Peyer's patch (tissue), 4 donors: Measurements from ENCODE around the gene TRIM58. TPM values are rescaled to one million over a fixed set of nuclear protein-coding genes. Genes with fewer than 3 reads are reported as not detected.

Experiments used
- DNase-seq, 3 donors: peaks; one replicate each; pipeline ENCODE4 v3.0.0-alpha.2; 2017 to 2019
- H3K27ac ChIP-seq, 4 donors: fragments of 200-600 bp; sonication (generic); one replicate each; pipeline ENCODE4 v1.5.1; 2016 to 2019
- H3K27me3 ChIP-seq, 2 donors: fragments of 200-600 bp; sonication (generic); one replicate each; pipeline ENCODE4 v1.5.1; 2019
- H3K36me3 ChIP-seq, 3 donors: fragments of 200-600 bp; sonication (generic); one replicate each; pipeline ENCODE4 v1.5.1; 2016 to 2019
- H3K4me1 ChIP-seq, 4 donors: fragments of 200-600 bp; sonication (generic); one replicate each; pipeline ENCODE4 v1.5.1; 2016 to 2019
- H3K4me3 ChIP-seq, 4 donors: fragments of 200-600 bp; sonication (generic); 1 replicate in 3 of 4; 2 replicates in 1 of 4; pipeline ENCODE4 v1.5.1; 2016 to 2019; ENCODE audit warnings: mild to moderate bottlenecking in 1 of 4
- H3K9me3 ChIP-seq, 4 donors: fragments of 200-600 bp; sonication (generic); one replicate each; pipeline ENCODE4 v1.5.1; 2016 to 2019; ENCODE audit warnings: mild to moderate bottlenecking in 1 of 4
- POLR2A ChIP-seq, 2 donors: fragments of 450-650 bp; IDR thresholded peaks; one replicate each; pipeline ENCODE4 v1.5.1; 2017; ENCODE audit warnings: antibody characterized with exemption in 2 of 2, mild to moderate bottlenecking in 2 of 2, moderate library complexity in 2 of 2
- total RNA-seq, 4 donors: library from RNA; depleted of rRNA; stranded (reverse); fragments of >200 nt; gene quantifications; one replicate each; pipeline ENCODE4 v1.1.0, GENCODE V29; 2016
- TF ChIP-seq, protein P1 (sequence below), 6 experiments: fragments of 450-650 bp in 4 of 6; fragments of 200-600 bp in 2 of 6; sonication (generic) in 1 of 6; IDR thresholded peaks; one replicate each; pipeline ENCODE4 v1.5.1; 2017 to 2019; ENCODE audit warnings: antibody characterized with exemption in 6 of 6, mild to moderate bottlenecking in 3 of 6, moderate library complexity in 1 of 6

The TRIM58 gene
- total RNA-seq, 4 donors from 2014 or later: 7.2 TPM; not detected in 3

DNA sequence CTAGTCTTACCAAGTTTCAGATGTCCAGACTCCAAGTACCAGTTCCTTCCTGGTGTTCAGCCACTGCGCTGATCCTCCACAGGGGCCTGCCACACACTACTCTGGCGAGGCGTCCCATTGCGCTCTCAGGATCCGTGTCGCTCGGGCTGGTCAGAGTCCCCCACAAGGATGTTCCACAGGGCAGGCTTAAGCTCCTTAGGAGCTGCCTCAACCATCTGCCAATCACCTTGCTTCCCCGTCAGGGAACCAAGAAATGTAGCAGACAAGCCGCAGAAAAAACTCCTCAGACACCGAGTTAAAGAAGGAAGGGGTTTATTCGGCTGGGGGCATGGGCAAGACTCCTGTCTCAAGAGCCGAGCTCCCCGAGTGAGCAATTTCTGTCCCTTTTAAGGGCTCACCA is 48.2 kb downstream of the TRIM58 start:
- H3K27me3 ChIP-seq: no peaks in the 10 kb centered on the region
- H3K27ac ChIP-seq: no peak overlapping the region
- TF ChIP-seq, protein P1, sequence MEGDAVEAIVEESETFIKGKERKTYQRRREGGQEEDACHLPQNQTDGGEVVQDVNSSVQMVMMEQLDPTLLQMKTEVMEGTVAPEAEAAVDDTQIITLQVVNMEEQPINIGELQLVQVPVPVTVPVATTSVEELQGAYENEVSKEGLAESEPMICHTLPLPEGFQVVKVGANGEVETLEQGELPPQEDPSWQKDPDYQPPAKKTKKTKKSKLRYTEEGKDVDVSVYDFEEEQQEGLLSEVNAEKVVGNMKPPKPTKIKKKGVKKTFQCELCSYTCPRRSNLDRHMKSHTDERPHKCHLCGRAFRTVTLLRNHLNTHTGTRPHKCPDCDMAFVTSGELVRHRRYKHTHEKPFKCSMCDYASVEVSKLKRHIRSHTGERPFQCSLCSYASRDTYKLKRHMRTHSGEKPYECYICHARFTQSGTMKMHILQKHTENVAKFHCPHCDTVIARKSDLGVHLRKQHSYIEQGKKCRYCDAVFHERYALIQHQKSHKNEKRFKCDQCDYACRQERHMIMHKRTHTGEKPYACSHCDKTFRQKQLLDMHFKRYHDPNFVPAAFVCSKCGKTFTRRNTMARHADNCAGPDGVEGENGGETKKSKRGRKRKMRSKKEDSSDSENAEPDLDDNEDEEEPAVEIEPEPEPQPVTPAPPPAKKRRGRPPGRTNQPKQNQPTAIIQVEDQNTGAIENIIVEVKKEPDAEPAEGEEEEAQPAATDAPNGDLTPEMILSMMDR (IDR thresholded peaks at IDR 0.05): no peak
- no peak for TF ChIP-seq POLR2A (IDR thresholded peaks at IDR 0.05)
- no peaks in the 10 kb centered on the region for H3K4me1 ChIP-seq
- no peaks in the 10 kb centered on the region for H3K36me3 ChIP-seq
- DNase-seq: no peak
- H3K9me3 ChIP-seq: no peaks in the 10 kb centered on the region
- no peak overlapping the region for H3K4me3 ChIP-seq

DNA sequence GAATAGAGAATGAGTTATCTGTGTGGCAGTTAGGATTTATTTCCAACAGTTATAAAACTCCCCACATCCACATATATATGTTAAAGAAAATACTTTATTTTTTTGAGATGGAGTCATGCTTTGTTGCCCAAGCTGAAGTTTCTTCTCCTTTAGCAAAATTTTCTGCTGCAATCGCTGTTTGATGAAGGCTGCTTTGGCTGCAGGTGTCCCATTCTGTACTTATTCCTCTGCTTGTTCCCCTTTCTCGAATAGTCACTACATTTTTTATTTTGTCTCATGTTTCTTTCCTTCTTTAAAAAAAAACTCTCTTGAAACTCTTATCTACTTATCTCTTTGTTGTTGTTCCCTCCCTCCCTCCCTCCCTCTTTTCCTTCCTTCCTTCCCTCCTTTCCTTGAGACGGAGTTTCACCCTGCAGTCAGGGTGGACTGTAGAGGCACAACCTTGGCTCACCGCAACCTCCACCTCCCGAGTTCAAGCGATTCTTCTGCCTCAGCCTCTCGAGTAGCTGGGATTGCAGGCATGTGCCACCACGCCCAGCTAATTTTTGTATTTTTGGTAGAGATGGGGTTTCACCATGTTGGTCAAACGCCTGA is 49.0 kb downstream of the TRIM58 start:
- H3K4me3 ChIP-seq: peak overlapping the region; percentile 3 to 40 (median 14)
- TF ChIP-seq, protein P1 (IDR thresholded peaks at IDR 0.05): no peak
- no peak for TF ChIP-seq POLR2A (IDR thresholded peaks at IDR 0.05)
- H3K4me1 ChIP-seq: no peaks in the 10 kb centered on the region
- no peak for DNase-seq
- no peaks in the 10 kb centered on the region for H3K36me3 ChIP-seq
- no peaks in the 10 kb centered on the region for H3K27me3 ChIP-seq
- H3K27ac ChIP-seq: peak overlapping the region in 1 of 4 donors; percentile 55
- no peaks in the 10 kb centered on the region for H3K9me3 ChIP-seq

DNA sequence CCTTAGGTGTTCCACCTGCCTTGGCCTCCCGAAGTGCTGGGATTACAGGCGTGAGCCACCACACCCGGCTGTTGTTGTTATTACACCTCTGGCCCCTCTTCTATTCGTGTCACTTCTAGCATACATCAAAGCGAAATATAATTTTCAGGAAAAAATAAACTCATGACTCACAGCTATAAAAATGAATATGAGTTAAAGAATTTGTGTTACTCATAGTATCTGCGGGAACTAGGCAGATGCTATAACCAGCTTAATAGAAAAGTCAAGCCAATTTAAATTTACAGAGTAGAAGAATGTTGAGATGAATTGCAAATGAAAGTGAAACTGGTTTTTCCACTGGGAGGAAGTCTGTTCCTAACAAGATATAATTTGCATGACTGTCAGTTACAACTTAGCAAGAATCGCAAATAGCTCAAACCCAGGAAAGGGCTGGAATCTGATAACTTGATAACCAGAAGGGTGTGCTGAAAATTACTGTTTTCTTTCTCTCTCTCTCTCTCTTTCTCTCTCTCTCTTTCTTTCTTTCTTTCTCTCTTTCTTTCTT is 49.6 kb downstream of the TRIM58 start:
- Histone ChIP-seq H3K4me3 (peak overlapping the region; percentile 3 to 40 (median 14)), H3K4me1 (no peaks in the 10 kb centered on the region), H3K9me3 (no peaks in the 10 kb centered on the region), H3K27me3 (no peaks in the 10 kb centered on the region), H3K27ac (peak overlapping the region in 1 of 4 donors; percentile 55), H3K36me3 (no peaks in the 10 kb centered on the region)
- no peak for DNase-seq
- TF ChIP-seq POLR2A (IDR thresholded peaks at IDR 0.05): no peak
- TF ChIP-seq, protein P1 (IDR thresholded peaks at IDR 0.05): no peak

DNA sequence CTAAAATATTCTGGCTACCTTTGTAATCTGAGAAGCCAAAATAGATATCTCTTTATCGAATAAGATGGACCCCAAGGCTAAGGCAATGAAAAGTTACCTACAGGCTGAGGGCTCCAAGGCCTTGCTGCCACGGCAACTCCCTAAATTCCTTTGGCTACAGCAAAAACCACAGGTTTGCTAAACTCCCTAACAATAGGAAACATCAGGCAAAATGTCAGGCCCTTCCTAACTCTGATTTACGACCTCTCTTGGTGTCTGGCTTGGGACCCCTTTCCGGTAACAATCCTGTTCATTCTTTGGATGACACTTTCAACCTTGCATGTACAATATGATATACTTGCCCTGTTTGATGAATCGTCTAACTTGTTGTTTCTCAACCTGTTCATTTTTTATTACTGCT is 51.8 kb downstream of the TRIM58 start:
- DNase-seq: no peak
- TF ChIP-seq, protein P1 (IDR thresholded peaks at IDR 0.05): no peak

DNA sequence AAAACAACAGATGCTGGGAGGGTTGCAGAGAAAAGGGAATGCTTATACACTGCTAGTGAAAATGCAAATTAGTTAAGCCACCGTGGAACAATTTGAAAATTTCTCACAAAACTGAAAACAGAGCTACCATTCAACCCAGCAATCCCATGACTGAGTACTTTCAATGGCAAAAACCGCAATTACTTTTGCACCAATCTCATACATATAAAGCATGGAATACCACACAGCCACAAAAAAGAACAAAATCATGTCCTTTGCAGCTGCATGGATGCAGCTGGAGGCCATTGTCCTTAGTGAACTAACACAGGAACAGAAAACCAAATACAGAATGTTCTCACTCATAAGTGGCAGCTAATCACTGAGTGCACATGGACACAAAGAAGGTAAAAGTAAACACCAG is 56.8 kb downstream of the TRIM58 start:
- peaks cover 0 to 3% (median 0%) of the 10 kb centered on the region in 4 donors for H3K9me3 ChIP-seq
- no peaks in the 10 kb centered on the region for H3K36me3 ChIP-seq
- no peak overlapping the region for H3K27ac ChIP-seq
- TF ChIP-seq, protein P1 (IDR thresholded peaks at IDR 0.05): no peak
- TF ChIP-seq POLR2A (IDR thresholded peaks at IDR 0.05): no peak
- H3K4me3 ChIP-seq: no peak overlapping the region
- no peaks in the 10 kb centered on the region for H3K4me1 ChIP-seq
- DNase-seq: no peak
- H3K27me3 ChIP-seq: no peaks in the 10 kb centered on the region

More for the DNA sequence above, 51.8 kb downstream of the TRIM58 start:
- no peak overlapping the region for H3K4me3 ChIP-seq
- no peaks in the 10 kb centered on the region for H3K4me1 ChIP-seq
- H3K9me3 ChIP-seq: no peaks in the 10 kb centered on the region
- H3K27me3 ChIP-seq: no peaks in the 10 kb centered on the region
- no peaks in the 10 kb centered on the region for H3K36me3 ChIP-seq
- H3K27ac ChIP-seq: no peak overlapping the region
